ENCODE data around the gene HSP90AB1.

DNA sequence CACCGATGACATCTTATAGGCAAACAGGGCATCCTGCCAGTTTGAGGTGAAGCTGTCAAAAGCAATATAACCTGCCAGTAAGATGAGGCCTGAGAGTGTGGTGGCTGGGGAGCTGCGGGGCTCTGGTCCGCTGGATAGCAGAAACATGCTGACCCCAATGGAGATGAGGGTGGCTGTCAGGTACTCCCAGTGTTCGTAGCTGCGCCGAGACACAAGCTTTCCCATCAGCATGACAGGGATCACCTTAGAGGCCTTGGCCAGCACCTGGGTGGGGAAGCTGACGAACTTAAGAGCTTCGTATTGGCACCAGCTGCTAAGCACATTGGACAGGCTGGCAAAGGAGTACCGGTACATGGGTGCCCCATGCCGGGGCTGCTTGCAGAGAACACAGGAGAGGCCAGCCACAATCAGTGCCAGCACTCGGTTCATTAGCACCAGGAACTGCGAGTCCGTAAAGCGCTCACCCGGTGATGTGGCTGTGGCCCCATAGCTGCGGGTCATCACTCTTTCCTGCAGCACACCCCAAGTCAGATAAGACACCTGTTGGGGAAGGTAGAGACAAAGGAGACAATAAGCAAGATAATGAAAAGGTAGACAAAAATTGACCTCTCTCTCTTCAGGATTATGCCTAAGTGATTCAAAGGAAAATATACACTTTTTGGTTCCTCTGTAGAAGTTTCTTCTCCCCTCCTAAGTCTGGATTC lies 8.4 kb downstream of the HSP90AB1 start:
- TF ChIP-seq POLR2A (IDR thresholded peaks at IDR 0.05; ENCODE audit: low read depth, low read length) (peak; percentile 71), POLR2AphosphoS5 (IDR thresholded peaks at IDR 0.05; ENCODE audit: low read depth, low read length) (peak; percentile 84)
